Hematopoietic multipotent progenitor cell treated with erythropoietin and hydrocortisone succinate and interleukin-3 and kit ligand, for 8 days (in vitro differentiated cells): ENCODE results near the gene SERF2.
"Not testable (repeated sequence)": the region's sequence is repeated elsewhere in the genome, so short reads cannot be mapped to it uniquely, and the experiment has no call there.

Source experiments
- DNase-seq: peaks from one replicate; pipeline ENCODE4 v3.0.0-alpha.2; 2015

The SERF2 gene

DNA sequence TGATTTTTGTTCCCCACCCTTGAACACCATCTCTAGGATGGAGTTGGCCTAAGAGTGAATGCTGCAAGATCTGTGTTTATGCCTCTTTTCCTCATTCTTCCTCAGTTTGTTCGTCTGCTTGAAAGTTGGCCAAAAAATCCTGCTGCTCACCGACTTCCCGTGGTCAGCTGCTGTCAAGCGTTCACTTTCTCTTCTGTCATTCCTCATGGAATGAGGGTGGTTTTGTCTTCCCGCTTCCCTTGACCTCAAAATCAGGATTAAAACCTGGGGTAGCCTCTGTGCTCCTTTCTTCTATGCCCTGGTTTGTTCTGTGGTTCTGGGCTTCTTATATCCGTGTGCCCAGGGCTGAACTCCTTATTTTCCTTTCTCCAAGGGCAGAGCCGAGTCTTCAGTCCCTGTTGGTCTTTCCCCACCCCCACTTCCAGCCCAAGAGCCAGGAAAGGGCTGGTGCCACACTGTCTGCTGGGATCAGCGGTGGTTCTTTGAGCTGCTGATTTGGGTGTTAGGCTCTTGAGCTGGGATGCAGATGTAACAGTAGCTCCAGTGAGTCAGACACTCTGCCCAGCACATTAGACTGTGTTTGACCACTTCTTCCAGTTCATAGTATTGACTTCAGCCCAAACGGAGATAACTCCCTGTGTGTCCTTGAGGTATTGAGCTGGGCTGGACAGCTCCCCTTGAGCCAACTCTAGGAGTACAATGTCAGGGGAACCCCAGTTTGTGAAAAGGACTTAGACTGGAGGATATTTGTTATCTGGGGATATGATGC, 2.3 kb downstream of the SERF2 start:
- no peak for DNase-seq

DNA sequence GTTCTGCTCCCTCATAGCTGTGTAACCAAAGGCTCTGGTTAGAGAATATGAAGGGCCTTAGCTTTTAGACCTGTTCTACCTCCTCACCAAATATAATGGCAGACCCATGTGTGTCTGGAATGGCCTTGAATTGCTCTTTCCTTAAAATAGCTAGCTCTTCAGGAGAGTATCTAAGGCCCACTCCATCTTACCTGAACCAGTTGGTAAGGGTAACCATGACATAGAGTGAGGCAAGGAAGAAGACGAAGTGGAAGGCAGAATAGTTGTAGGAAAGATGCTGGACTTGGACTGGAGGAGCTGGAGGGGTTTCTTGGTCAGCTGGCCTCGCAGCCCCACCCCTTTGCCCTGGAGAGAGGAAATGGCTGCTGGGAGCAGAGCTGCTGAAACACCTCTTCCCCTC, 3.1 kb downstream of the SERF2 start:
- DNase-seq, result no peak

DNA sequence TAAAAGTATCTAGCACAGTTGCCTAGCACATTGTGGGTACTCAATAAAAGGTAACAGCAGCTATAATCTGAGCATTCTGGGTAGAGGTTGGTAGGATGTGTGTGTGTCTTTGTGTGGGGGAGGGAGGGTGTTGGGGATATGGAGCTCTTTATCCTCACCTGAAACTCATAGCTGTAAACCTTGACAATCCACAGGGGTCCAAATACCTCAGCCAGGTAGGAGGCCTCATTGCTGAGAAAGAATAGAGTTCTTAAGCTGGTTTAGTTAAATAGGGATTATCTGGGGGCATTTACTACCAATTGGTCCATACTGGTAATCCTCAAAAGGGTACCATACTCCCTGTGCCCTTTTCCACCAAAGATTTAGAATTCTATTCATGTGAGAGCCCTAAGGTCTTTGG, 3.9 kb downstream of the SERF2 start:
- no peak for DNase-seq

DNA sequence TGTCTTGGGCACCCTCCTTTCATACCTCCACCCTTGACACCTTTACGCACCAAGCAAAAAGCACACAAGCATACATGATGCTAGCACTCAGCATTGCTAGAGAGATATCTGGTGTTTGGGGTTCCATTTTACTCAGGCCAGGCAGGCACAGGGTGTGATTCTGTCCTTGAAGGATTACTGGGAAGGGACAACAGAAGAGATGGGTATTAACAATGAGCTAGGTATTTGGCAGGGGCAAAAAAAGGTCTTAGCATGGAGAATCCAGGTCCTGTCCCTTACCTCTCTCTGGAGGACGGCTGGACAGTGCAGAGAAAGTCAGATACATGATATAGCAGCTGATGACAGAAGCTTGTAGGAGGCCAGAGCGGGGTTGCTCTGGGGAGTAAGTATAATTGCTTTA, 4.4 kb downstream of the SERF2 start:
- no peak for DNase-seq

DNA sequence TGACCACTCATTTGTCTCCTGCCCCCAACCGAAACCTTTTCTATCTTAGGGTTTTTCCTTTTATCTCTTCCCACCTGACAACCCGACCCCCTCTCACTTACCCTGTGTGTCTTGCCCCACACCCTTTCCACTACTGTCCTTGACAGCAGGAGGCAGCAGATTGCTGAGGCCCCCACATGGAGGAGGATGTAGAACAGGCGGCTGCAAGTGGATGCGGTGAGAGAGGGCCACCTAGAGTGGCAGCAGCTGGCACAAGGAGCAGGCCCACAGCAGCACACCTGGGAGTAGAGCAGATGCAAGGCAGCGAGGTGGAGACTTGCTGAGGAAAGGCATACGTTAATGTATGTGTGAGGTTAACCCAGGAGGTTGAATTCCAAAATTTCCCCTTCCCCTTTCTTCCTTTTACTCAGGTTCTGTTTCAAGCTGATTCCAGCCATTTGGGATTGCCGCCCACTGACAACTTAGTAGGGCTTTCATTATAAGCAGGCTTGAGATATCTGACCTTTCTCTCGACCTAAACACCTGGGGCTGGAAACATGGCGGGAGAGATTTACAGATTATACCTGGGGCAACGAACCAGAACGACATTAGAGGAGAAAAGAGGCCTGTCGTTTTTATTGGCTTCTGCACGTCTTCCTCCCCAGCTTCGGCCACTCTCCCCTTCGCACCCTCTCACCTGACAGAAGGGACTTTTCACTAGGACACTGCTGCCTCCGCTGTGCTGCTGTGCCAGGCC, 7.3 kb downstream of the SERF2 start:
- DNase-seq, result no peak

DNA sequence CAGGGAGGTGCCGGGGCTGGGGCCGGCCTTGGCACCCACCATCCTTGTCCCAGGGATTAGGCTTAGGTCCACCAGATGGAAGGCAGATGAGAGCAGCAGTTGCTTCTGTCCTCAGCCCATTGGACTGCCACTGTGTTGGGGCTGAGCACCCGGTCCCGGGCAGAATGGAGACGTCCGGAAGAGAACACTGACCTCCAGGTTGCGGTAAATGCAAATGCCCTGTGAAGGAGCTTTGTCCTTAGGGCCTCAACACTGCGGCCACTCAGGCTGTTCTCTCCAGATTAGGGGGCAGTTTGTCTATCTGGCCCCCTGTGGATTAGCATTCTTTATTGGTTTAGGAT, 7.8 kb downstream of the SERF2 start, which contains the start of gene SERINC4:
Gene SERINC4, minus strand, starts transcription at position 276 of the 341 bp plus-strand sequence. Its CDS starts 234 bp downstream, at position 42.
- no peak for DNase-seq

DNA sequence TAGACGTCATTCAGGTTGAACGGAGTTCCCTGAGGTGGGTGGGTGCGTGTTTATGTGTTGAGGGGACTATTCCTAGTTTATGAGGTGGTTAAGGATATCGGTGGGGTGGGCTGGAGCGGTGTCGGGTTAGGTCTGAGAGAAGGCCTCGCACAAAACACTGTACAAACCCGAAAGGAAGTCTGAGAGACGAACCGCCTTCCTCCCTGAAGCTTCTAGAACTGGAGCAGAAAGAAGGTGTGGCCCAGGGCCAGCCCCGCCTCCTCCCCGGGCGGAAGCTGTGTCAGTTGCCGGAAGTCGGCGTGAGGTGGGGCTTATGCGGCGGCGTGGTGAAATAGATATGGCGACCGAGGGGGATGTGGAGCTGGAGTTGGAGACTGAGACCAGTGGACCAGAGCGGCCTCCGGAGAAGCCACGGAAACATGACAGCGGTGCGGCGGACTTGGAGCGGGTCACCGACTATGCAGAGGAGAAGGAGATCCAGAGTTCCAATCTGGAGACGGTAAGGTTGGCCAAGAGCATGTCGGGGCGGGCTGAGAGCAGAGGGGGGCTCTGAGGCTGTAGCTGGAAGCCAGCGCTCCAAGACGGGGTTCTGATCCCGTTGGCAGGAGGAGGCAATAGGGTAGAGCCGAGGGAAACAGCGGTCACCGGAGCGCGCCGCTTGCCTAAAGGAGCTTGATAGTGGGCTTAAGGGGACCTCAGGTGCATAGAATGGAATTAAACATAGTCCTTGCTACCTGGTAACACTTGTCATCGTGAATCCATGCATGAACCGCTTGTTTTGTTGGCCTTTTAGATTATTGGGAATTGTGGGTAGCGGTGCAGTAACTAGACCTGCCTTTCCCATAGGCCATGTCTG, 8.4 kb downstream of the SERF2 start, which contains the start of gene HYPK:
Gene HYPK, plus strand, starts transcription at position 314 of the 856 bp plus-strand sequence. Its CDS starts 24 bp downstream, at position 338.
- peak; percentile 91 for DNase-seq

DNA sequence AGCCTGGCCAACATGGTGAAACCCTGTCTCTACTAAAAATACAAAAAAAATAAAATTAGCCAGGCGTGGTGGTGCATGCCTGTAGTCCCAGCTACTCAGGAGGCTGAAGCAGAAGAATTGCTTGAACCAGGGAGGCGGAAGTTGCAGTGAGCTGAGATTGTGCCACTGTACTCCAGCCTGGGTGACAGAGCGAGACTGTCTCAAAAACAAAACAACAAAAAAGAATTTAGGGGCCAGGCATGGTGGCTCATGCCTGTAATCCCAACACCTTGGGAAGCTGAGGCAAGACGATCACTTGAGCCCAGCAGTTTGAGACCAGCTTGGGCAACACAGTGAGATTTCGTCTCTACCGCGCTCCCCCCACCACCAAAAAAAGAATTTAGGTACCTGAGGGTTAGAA, 10.6 kb downstream of the SERF2 start:
- not testable (repeated sequence) for DNase-seq

DNA sequence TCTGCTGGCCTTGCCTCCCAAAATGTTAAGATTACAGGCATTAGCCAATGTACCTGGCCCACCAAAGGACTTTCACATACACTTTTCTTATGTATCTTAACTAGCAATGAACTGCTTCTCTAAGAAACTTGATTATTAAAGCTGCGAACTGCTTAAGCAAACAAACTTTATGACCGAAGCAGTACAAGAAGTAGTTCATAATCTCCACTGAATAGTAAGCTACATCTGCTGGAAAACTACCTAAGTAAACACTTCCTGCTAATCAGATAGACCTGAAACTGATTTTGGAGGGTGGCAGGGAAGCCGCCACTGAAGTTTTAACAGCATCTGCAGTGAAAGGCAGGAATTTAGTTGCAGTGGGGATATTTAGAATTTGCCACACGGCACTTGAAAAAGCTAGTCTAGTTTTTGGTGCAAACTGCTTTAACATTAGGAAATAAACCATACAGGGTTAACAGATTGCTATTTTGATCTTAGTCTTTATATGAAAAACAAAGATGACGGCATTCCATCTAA, 16.4 kb downstream of the SERF2 start:
- DNase-seq, result no peak

DNA sequence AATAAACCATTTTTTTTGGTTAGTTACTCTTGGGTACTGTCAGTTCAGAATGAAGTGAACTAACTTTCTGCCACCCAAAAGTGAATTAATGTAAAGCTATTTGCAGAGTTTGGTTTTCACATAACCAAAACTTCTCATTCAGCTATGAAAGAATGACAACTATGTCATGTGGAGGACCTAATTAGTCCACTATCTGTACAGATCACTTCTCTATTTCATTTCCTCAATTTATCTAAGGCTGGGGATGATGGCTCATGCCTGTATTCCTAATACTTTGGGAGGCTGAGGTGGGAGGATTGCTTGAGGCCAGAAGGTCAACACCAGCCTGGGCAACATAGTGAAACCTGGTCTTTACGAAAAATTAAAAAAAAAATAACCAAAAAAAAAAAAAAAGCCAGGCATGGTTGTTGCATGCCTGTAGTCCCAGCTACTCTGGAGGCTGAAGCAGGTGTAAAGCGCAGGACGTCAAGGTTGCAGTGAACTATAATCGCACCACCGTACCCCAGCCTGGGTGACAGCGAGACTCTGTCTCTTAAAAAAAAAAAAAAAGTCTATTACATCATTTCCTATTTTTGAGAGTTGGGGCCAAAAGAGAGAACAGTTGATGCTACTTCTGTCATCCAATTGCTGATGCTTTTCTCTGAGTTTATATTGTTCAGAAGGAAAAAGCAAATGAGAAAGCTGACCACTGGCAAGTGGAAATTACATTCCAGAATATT, 17.0 kb downstream of the SERF2 start:
- DNase-seq, result no peak

DNA sequence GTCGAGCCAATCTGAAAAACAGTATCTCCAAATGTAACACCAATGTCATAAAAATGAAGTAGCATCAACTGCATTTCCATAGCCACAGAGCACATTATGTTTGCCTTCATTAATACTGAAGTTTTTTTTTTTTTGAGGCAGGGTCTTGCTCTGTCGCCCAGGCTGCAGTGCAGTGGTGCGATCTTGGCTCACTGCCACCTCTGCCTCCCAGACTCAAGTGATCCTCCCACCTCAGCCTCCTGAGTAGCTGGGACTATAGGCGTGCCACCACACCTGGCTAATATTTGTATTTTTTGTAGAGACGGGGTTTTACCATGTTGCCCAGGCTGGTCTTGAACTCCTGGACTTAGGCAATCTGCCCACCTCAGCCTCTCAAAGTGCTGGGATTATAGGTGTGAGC, 22.9 kb downstream of the SERF2 start:
- DNase-seq, result not testable (repeated sequence)

DNA sequence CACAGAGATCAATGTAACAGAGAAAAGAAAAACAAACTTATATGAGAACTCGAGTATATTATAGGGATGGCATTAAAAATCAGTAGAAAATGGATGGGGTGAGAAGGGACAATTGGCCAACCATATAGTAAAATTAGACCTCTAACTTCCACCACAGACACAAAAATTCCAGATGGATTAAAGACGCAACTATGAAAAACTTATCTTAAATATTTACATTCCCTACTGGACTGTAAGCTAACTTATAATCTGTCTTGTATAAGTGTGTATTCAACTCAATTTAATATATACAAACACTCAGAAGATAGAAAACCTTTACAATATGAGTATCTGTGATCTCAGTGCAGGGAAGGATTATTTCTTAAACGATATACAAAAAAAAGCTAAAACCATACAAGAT, 29.4 kb downstream of the SERF2 start:
- DNase-seq, result no peak

DNA sequence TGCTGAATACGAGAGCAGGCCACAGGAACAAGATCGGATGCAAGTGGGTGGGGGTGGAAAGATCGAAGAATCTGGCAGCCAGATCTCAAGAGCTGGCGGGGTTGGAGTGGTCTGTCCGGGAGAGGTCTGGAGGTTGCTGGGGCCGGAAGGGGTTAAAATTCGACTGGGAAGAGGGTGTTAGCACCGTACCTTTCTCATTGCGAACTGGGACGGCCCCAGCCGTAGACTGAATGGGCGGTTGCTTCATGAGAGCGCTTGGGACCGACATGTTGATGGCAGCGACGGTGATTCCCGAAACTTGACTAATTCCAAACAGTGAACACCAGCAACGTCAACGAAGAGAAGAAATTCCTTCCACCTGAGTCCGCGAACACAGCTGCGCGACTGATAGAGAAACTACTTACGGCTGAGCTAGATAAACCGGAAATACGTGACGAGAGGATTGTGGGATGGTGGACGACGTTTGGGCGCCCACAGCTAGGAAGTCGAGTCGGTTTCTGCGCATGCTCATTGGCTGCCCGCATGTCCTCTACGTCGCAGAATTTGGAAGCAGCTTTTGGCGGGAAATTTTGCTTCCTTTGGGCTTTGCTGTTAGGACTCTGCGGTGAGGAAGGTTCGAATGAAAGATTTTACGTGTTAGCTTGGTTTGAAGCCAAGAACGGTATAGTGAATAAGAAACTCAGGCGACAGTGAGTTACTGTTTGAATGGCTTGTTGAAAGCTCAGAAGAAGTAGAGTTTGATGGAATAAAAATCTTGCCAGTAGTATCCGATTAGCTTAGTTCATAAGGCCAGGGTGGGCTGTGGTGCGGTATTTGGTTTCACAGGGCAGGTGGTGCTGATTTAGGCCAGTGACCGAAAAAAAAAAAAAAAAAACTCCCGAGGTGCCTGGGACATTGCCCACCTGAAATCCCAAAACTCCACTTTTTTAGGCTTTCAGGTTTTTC, 32.5 kb downstream of the SERF2 start, which contains the start of gene MFAP1:
Gene MFAP1, minus strand, starts transcription at position 389 of the 945 bp plus-strand sequence. Its CDS starts 121 bp downstream, at position 268.
- peak; percentile 98 for DNase-seq

DNA sequence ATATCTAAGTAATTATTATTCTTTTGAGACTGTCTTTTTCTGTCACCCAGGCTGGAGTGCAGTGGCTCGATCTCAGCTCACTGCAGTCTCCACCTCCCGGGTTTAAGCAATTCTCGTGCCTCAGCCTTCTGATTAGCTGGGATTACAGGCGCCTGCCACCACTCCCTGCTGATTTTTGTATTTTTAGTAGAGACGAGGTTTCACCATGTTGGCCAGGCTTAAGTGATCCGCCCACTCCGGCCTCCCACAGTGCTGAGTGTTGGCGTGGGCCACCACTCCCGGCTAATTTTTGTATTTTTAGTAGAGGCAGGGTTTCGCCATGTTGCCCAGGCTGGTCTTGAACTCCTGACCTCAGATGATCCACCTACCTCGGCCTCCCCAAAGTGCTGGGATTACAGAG, 33.2 kb downstream of the SERF2 start:
- not testable (repeated sequence) for DNase-seq

DNA sequence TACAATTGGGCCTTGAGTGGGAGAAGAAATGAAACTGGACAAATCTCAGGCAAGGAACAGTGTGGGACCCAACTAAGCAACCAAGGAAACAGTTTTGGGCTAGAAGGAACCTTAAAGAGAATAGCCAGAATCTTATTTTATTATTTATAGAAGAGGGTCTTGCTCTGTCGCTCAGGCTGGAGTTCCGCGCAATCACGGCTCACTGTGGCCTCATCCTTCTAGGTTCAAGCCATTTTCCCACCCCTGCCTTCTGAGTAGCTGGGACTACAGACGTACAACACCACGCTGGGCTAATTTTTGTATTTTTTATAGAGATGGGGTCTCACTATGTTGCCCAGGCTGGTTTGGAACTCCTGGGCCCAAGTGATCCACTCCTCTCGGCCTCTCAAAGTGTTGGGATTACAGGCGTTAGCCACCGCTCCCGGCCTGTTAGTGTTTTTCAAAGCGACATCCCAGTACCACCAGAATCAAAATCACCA, 33.9 kb downstream of the SERF2 start:
- DNase-seq, result no peak

DNA sequence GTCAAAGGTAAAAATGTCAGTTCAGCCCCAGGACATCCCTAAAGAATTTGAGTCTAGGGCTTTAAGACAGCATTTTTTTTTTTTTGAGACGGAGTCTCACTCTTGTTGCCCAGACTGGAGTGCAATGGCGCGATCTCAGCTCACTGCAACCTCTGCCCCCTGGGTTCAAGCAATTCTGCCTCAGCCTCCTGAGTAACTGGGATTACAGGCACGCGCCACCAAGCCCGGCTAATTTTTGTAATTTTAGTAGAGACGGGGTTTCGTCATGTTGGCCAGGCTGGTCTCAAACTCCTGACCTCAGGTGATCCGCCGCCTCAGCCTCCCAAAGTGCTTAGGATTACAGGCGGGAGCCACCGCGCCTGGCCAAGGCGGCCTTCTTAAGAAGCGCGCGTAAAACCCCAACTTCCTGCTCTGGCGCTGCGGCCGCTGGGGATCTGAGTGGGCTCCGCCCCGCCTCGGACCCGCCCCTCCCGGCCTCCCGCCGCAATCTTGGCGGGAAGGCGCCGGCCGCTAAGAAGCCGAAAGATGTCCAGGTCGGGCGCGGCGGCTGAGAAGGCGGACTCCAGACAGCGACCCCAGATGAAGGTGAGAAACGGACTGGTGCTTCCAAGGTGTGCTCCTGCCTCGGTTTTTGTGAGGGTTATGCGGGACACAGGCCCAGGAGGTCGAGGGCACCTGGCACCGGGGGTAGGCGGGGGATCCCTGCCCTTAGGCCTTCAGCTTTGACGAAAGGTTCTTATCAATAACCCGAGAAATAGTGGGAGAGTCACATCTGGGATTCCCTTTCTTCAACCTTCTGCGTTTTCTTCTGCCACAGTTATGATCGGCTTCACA, 34.6 kb downstream of the SERF2 start, which contains the start of gene WDR76:
Gene WDR76, plus strand, starts transcription at position 495 of the 834 bp plus-strand sequence. Its CDS starts 31 bp downstream, at position 526.
- DNase-seq, result peak; percentile 93

DNA sequence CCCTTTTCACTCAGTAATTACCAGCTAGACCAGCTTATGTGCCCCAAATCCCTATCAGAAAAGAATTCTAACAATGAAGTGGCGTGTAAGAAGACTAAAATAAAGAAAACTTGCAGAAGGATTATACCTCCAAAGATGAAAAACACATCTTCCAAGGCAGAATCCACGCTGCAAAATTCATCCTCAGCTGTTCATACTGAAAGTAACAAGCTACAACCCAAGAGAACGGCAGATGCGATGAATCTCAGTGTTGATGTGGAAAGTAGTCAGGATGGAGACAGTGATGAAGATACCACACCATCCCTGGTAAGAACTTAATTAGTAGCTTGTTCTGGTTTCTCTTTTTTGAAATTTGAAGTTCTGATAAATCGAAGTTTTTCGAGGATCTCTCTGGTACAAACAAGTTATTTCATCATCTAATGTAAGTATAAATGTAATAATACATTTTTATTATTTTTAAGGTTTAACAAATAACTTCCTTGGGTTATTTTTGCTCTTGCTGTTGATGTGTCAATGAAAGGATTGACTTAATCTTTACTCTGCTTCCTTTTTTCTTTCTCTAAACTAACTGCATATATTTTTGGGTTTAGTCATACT, 36.0 kb downstream of the SERF2 start:
- no peak for DNase-seq

DNA sequence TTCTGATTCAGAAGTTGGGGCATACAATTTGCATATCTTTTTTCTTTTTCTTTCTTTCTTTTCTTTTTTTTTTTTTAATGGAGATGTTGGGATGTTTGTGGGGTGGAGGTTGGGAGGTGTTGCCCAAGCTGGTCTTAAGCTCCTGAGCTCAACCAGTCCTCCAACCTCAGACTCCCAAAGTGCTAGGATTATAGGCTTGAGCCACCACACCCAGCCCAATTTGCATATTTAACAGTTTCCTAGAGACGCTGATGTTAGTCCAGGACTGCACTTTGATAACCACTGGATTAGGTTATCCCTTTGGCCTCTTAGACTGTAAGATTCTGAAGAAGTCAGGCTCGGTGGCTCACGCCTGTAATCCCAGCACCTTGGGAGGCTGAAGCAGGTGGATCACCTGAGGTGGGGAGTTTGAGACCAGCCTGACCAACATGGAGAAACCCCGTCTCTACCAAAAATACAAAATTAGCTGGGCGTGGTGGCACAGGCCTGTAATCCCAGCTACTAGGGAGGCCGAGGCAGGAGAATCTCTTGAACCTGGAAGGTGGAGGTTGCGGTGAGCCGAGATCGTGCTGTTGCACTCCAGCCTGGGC, 37.9 kb downstream of the SERF2 start:
- not testable (repeated sequence) for DNase-seq
